Activated CD8-positive, alpha-beta memory T cell treated with anti-CD3 and anti-CD28 coated beads, Interleukin-2, amount 50 U/mL, for 48 hours (primary cell): ENCODE results near the gene KRT27.

ENCODE experiments used
- DNase-seq: peaks from one replicate; pipeline ENCODE4 v3.0.0-alpha.2; 2020

KRT27 gene

GRCh38 chr17:40809721-40810421, 27.5 kb upstream of the KRT27 start:
- DNase-seq = no peak

- DNase-seq = no peak
Observed at GRCh38 chr17:40806131-40806530, 23.8 kb upstream of the KRT27 start.

GRCh38 chr17:40803617-40804082, 21.3 kb upstream of the KRT27 start:
- peak; percentile 86 for DNase-seq

- no peak for DNase-seq
Observed at GRCh38 chr17:40801157-40801556, 18.8 kb upstream of the KRT27 start.

- no peak for DNase-seq
Observed at GRCh38 chr17:40800381-40800780, 18.0 kb upstream of the KRT27 start.

- no peak for DNase-seq
Observed at GRCh38 chr17:40799859-40800258, 17.5 kb upstream of the KRT27 start, which contains the start of gene KRT28. Gene KRT28, minus strand, starts transcription at chr17:40799959. Its CDS starts 66 bp downstream, at chr17:40799893.

GRCh38 chr17:40796846-40797245, 14.5 kb upstream of the KRT27 start:
- no peak for DNase-seq

GRCh38 chr17:40795019-40795667, 12.8 kb upstream of the KRT27 start:
- no peak for DNase-seq

- no peak for DNase-seq
Observed at GRCh38 chr17:40794466-40794865, 12.1 kb upstream of the KRT27 start.

GRCh38 chr17:40793832-40794231, 11.5 kb upstream of the KRT27 start:
- DNase-seq = no peak

GRCh38 chr17:40791787-40792436, 9.6 kb upstream of the KRT27 start:
- DNase-seq = no peak

- no peak for DNase-seq
Observed at GRCh38 chr17:40791111-40791510, 8.8 kb upstream of the KRT27 start.

- DNase-seq = no peak
Observed at GRCh38 chr17:40779181-40779909, 3.0 kb downstream of the KRT27 start.

- no peak for DNase-seq
Observed at GRCh38 chr17:40778461-40778860, 3.9 kb downstream of the KRT27 start.

- DNase-seq = no peak
Observed at GRCh38 chr17:40777971-40778370, 4.4 kb downstream of the KRT27 start.

GRCh38 chr17:40777459-40777858, 4.9 kb downstream of the KRT27 start:
- no peak for DNase-seq

GRCh38 chr17:40775945-40776344, 6.4 kb downstream of the KRT27 start:
- no peak for DNase-seq

GRCh38 chr17:40772101-40772500, 10.2 kb downstream of the KRT27 start, which contains the start of gene KRT26:
Gene KRT26, minus strand, starts transcription at chr17:40772201. Its CDS starts 88 bp downstream, at chr17:40772113.
- DNase-seq = no peak

- no peak for DNase-seq
Observed at GRCh38 chr17:40765657-40766056, 16.7 kb downstream of the KRT27 start.

- DNase-seq = no peak
Observed at GRCh38 chr17:40763752-40764151, 18.6 kb downstream of the KRT27 start.

- DNase-seq = no peak
Observed at GRCh38 chr17:40760105-40761016, 22.0 kb downstream of the KRT27 start.

GRCh38 chr17:40755231-40755630, 27.1 kb downstream of the KRT27 start, which contains the start of gene KRT25:
Gene KRT25, minus strand, starts transcription at chr17:40755331. Its CDS starts 60 bp downstream, at chr17:40755271.
- no peak for DNase-seq
